ENCODE data around the gene MYO15B.

The MYO15B gene

GRCh38 chr17:75574404-75575036 is 13.1 kb upstream of the MYO15B start:
- TF ChIP-seq FOXP2 (optimal IDR thresholded peaks at IDR 0.05; ENCODE audit: borderline replicate concordance, extremely low read depth, extremely low read length, insufficient read depth) (no peak), POLR2AphosphoS5 (IDR thresholded peaks at IDR 0.05; ENCODE audit: low read depth, low read length) (no peak), TAF1 (IDR thresholded peaks at IDR 0.05; ENCODE audit: borderline replicate concordance, insufficient read depth, low read length) (no peak), REST (IDR thresholded peaks at IDR 0.05; ENCODE audit: insufficient read depth in 1 of 2, low read depth in 2 of 2, low read length in 2 of 2) (no peak), SIN3A (IDR thresholded peaks at IDR 0.05; ENCODE audit: borderline replicate concordance, insufficient read depth, low read length) (no peak)

DNA sequence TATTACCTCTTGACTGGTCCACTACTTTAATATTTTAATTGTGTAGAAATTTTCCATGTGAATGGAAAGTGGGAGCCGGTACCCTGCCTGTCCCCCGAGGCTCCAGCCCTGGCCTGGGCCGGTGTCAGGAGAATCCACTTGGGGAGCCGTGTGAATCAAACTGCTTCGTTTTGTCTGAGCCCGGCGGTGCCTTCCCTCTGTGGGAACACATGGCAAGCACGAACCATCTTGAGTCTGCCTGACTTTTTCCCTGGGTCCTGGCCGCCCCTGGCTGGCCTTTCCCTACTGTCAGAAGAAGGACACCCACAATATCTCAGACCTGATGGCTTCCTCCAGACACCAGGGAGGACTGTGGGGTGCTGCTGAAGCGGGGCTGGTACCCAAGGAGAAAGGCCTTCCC is 12.4 kb upstream of the MYO15B start:
- TF ChIP-seq REST (IDR thresholded peaks at IDR 0.05; ENCODE audit: insufficient read depth in 1 of 2, low read depth in 2 of 2, low read length in 2 of 2): no peak
- TF ChIP-seq TAF1 (IDR thresholded peaks at IDR 0.05; ENCODE audit: borderline replicate concordance, insufficient read depth, low read length): no peak
- TF ChIP-seq FOXP2 (optimal IDR thresholded peaks at IDR 0.05; ENCODE audit: borderline replicate concordance, extremely low read depth, extremely low read length, insufficient read depth): no peak
- no peak for TF ChIP-seq POLR2AphosphoS5 (IDR thresholded peaks at IDR 0.05; ENCODE audit: low read depth, low read length)
- no peak for TF ChIP-seq SIN3A (IDR thresholded peaks at IDR 0.05; ENCODE audit: borderline replicate concordance, insufficient read depth, low read length)

DNA sequence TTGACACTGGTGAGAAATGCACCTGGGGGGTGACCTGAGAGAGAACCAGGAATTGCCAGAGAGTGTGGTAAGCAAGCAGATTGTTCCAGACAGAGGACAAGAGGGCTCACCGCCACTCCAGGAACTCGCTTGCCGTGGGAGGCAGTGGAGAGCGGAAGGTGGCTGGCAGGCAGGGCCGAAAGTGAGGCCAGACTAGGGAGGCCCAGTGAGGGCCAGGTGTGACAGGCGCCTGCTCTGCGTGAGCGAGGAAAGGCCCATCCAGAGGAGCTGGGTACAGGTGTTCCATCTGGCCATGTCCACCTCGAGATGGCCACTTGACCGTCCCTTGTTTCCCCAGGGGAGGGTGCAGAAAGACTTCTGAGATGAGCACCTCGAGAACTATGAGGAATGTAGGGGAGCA is 11.9 kb upstream of the MYO15B start:
- TF ChIP-seq POLR2AphosphoS5 (IDR thresholded peaks at IDR 0.05; ENCODE audit: low read depth, low read length) (no peak), SIN3A (IDR thresholded peaks at IDR 0.05; ENCODE audit: borderline replicate concordance, insufficient read depth, low read length) (no peak), REST (IDR thresholded peaks at IDR 0.05; ENCODE audit: insufficient read depth in 1 of 2, low read depth in 2 of 2, low read length in 2 of 2) (no peak), FOXP2 (optimal IDR thresholded peaks at IDR 0.05; ENCODE audit: borderline replicate concordance, extremely low read depth, extremely low read length, insufficient read depth) (no peak), TAF1 (IDR thresholded peaks at IDR 0.05; ENCODE audit: borderline replicate concordance, insufficient read depth, low read length) (no peak)

- no peak for TF ChIP-seq POLR2AphosphoS5 (IDR thresholded peaks at IDR 0.05; ENCODE audit: low read depth, low read length)
- no peak for TF ChIP-seq TAF1 (IDR thresholded peaks at IDR 0.05; ENCODE audit: borderline replicate concordance, insufficient read depth, low read length)
- no peak for TF ChIP-seq SIN3A (IDR thresholded peaks at IDR 0.05; ENCODE audit: borderline replicate concordance, insufficient read depth, low read length)
- no peak for TF ChIP-seq FOXP2 (optimal IDR thresholded peaks at IDR 0.05; ENCODE audit: borderline replicate concordance, extremely low read depth, extremely low read length, insufficient read depth)
- TF ChIP-seq REST (IDR thresholded peaks at IDR 0.05; ENCODE audit: insufficient read depth in 1 of 2, low read depth in 2 of 2, low read length in 2 of 2): no peak
These were observed 10.9 kb upstream of the MYO15B start for GRCh38 chr17:75576661-75577060.

DNA sequence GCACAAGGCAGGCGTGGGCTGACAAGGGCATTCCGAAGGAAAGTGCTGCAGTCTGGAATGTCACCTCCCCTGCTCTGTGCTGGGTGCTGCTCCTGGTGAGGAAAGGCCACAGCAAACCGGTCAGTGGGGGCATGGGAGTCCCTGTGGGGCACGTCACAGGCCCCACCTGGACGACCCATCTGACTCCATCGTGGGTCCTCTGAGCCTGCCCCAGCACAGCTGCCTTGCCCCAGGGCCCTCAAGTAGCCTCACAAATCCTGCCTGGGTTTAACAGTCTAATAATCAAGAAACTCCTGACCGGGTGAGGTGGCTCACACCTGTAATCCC is 2.8 kb upstream of the MYO15B start:
- TF ChIP-seq TAF1 (IDR thresholded peaks at IDR 0.05; ENCODE audit: borderline replicate concordance, insufficient read depth, low read length) (no peak), FOXP2 (optimal IDR thresholded peaks at IDR 0.05; ENCODE audit: borderline replicate concordance, extremely low read depth, extremely low read length, insufficient read depth) (no peak), SIN3A (IDR thresholded peaks at IDR 0.05; ENCODE audit: borderline replicate concordance, insufficient read depth, low read length) (no peak), REST (IDR thresholded peaks at IDR 0.05; ENCODE audit: insufficient read depth in 1 of 2, low read depth in 2 of 2, low read length in 2 of 2) (no peak), POLR2AphosphoS5 (IDR thresholded peaks at IDR 0.05; ENCODE audit: low read depth, low read length) (no peak)

All from PFSK-1 (cell line).